DMS153 treated with DMSO at 0.1 percent for 48 hours (cell line): ENCODE results near the gene ARHGEF19.
"Not testable (repeated sequence)": the region's sequence is repeated elsewhere in the genome, so short reads cannot be mapped to it uniquely, and the experiment has no call there.

Source experiments
- DNase-seq: peaks from one replicate; lab custom pipeline; 2025; ENCODE audit not compliant: unreplicated experiment; lab: John Stamatoyannopoulos, UW

Gene ARHGEF19

GRCh38 chr1:16212251-16212961, at the start of gene ARHGEF19:
Gene ARHGEF19, minus strand, starts transcription at chr1:16212652. Its CDS starts 3,598 bp downstream, at chr1:16209054.
- peak; percentile 53 for DNase-seq

GRCh38 chr1:16262067-16262466, 49.6 kb upstream of the ARHGEF19 start:
- DNase-seq, result no peak

GRCh38 chr1:16260814-16261213, 48.4 kb upstream of the ARHGEF19 start:
- DNase-seq, result no peak

GRCh38 chr1:16258591-16259135, 46.2 kb upstream of the ARHGEF19 start:
- no peak for DNase-seq

GRCh38 chr1:16257968-16258367, 45.5 kb upstream of the ARHGEF19 start:
- DNase-seq, result no peak

GRCh38 chr1:16257556-16257955, 45.1 kb upstream of the ARHGEF19 start:
- DNase-seq, result not testable (repeated sequence)

- no peak for DNase-seq
Observed at GRCh38 chr1:16256478-16256877, 44.0 kb upstream of the ARHGEF19 start.

- DNase-seq, result no peak
Observed at GRCh38 chr1:16254263-16254928, 41.9 kb upstream of the ARHGEF19 start.

- no peak for DNase-seq
Observed at GRCh38 chr1:16253332-16253922, 41.0 kb upstream of the ARHGEF19 start.

GRCh38 chr1:16252912-16253311, 40.5 kb upstream of the ARHGEF19 start:
- DNase-seq, result no peak

GRCh38 chr1:16251381-16251780, 38.9 kb upstream of the ARHGEF19 start:
- no peak for DNase-seq

- no peak for DNase-seq
Observed at GRCh38 chr1:16250524-16251251, 38.2 kb upstream of the ARHGEF19 start.

GRCh38 chr1:16249596-16250241, 37.3 kb upstream of the ARHGEF19 start:
- no peak for DNase-seq

- peak; percentile 97 for DNase-seq
Observed at GRCh38 chr1:16248603-16249516, 36.4 kb upstream of the ARHGEF19 start.

GRCh38 chr1:16248007-16248436, 35.6 kb upstream of the ARHGEF19 start:
- DNase-seq, result no peak

GRCh38 chr1:16247441-16247840, 35.0 kb upstream of the ARHGEF19 start:
- no peak for DNase-seq

GRCh38 chr1:16246961-16247360, 34.5 kb upstream of the ARHGEF19 start:
- DNase-seq, result no peak

- not testable (repeated sequence) for DNase-seq
Observed at GRCh38 chr1:16246239-16246638, 33.8 kb upstream of the ARHGEF19 start.

GRCh38 chr1:16245476-16246196, 33.2 kb upstream of the ARHGEF19 start:
- no peak for DNase-seq
